Muscle of back (tissue), 11 donors: ENCODE measurements around the gene SNX20. TPM values are rescaled to one million over a fixed set of nuclear protein-coding genes. Genes with fewer than 3 reads are reported as not detected.
A peak's percentile ranks its signal among the peaks of the same experiment; 100 is the strongest.

Experiments used
- DNase-seq, 3 donors: peaks; one replicate each; pipeline versions ENCODE4 v3.0.0 to v3.0.0-alpha.2; 2013
- polyA plus RNA-seq, 10 donors: library from polyadenylated mRNA; unstranded; fragments of 120-200 nt; gene quantifications; one replicate each; pipeline ENCODE4 v1.2.1, GENCODE V29; 2013; ENCODE audit not compliant: insufficient read length in 10 of 10

SNX20 gene
- polyA plus RNA-seq, 10 donors: 0.88 to 2.9 (median 1.1) TPM

DNA sequence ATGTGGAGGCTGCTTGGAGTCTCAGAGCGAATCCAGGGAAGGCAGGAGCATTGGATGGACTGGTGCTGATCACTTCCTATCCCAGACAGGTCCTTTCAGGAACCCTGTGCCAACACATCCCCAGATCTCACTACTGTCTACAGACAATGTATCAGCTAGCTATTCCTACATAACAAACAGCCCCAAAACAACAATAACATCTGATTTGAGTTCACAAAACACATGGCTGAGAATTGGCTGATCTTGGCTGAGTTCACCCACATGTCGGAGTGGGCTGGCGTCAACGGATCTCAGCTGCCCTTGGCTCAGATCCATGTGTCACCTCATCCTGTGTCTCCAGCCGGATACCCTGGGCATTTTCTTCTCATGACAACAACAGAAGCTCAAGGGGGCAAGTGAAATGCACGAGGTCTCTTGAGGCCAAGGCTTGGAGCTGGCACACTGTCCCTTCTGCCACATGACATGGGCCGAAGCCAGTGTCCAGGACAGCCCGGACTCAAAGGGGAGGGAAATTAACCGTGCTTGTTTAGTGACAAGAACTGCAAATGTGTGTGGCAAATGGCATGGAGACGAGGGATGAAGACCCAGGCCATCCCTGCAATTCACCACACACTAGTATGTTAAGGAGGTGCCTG lies 18.7 kb downstream of the SNX20 start:
- no peak for DNase-seq

- no peak for DNase-seq
Measured at GRCh38 chr16:50659806-50660205, 21.3 kb downstream of the SNX20 start.

- DNase-seq: peak in 1 of 3 donors; percentile 31
Measured at GRCh38 chr16:50657241-50657640, 23.9 kb downstream of the SNX20 start.

DNA sequence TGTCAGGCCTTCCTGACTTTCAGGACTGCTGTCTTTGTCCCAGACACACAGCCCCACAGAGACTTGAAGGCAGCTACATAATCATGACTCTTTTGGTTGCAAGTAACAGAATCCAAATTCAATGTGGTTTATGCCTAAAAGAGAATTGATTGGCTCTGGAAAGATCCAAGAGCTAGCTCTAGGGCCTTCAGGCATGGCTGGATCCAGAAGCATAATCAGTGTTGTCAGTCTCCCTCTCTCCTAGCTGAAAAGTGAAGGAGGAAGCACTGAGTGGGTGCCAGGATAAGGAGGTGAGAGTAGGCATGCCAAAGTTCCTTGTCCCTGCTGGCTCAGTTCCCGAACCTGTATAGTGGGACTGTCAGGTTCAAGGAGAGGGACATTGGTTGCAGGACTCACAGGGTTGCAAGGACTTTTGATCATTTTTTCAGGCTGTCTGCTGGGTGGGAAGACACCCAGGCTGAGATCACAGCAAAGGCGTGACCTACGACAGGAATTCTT lies 25.5 kb downstream of the SNX20 start:
- no peak for DNase-seq

GRCh38 chr16:50653633-50654519 lies 27.2 kb downstream of the SNX20 start:
- DNase-seq: no peak

DNA sequence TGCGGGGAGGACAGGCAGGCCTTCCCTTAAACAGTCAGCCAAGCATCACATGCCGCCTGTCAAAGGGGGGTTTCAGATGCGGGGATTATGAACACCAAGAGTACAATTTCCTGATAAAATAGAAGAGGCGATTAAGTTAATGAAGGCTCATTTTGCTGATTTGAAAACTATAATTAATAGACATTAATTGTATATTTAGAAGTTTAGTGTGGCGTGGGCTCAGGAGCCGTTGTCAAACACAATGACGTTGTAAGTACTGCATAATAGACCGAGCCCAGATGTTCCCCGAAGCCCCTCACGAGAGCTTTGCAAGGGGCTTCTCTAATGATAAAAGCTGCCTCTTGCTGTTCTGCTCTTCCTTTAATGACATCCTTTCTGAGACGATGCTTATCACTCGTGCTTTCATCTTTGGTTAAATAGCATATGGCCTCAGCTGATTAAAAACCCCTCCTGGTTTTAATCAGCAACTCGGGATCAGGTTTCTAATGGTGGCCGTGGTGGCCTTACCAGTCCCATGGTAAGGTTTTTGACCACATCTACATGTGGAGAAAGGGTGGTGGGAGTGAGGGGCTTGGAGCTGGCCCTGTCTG lies 28.2 kb downstream of the SNX20 start:
- no peak for DNase-seq

GRCh38 chr16:50651835-50652438 lies 29.2 kb downstream of the SNX20 start:
- no peak for DNase-seq

DNA sequence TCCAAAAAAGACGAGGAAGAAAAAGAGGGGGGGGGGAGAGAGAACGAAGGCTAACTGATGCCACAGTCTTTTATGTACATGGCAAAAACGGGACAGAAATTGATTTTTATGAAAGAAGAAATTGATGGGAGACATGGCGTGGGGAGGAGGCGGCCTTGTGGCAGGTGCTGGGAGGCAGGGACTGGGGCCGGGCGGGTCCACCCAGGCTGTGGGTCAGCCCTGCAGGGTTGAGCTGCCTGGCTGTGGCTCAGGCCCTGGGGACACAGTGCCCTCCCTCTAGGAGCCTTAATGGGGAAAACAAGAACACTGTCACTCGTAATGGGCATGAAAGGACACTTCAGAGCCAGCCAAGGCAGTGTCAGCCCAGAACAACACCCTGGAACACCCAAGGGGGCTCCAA lies 34.8 kb downstream of the SNX20 start:
- DNase-seq: no peak

GRCh38 chr16:50645563-50646220 lies 35.4 kb downstream of the SNX20 start:
- DNase-seq: peak in 1 of 3 donors; percentile 55

DNA sequence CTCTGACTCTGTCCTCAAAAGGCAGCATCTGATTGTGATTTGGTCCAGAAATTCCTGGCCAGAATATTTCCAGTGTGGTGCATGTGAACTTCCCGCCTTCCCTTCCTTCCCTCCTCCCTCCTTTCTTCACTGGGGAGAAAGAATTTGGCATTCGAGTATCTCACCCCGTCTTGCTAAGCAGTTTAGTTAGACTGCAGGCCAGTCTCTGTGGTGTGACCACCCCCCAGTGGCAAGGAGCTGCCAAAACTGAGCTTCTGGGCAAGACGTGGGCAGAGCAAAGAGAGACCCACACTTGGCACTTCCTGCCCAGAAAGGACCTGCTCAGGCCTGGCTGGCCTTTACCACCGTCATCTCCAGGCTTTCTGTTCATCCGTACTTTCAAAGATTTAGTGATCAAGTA lies 36.4 kb downstream of the SNX20 start:
- DNase-seq: peak; percentile 23 to 65 (median 42)

DNA sequence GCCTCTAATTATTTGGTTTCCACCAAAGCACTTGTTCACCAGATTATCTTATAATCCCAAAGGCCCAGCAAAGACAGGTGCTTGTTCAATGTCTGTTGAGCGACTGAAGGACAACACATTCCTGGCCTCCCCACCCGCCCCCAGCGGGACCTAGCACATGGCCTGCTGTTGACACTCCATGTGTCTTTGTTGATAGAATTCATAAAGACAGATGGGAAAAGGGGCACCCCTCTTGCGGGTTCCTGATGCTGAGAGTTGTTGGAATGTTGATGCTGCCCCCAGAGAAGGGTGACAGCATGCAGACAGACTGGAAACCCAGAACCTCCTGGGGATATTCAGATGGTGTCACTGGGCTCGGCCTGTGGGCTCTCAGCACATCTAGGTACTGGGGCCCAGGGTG lies 36.9 kb downstream of the SNX20 start:
- DNase-seq: no peak

- DNase-seq: no peak
Measured at GRCh38 chr16:50643192-50643591, 37.9 kb downstream of the SNX20 start.

DNA sequence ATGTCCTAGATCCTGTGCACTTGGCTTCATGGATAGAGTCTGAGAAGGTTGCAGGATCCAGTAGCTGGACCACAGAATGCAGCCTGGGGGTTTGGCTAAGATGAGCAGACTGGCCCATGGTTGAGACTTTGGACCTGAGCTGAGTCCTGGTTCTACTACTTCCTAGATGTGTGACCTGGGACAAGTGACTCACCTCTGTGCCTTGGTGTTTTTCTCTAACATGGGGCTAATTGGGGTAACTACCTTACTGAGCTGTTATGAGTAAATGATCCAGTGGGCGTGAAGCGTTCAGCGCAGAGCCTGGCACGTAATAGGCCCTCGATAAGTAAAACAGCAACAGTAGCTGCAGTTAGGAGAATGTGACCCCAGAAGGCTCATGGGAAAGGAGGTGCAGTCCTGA lies 38.8 kb downstream of the SNX20 start:
- no peak for DNase-seq

GRCh38 chr16:50641818-50642187 lies 39.3 kb downstream of the SNX20 start:
- DNase-seq: no peak

DNA sequence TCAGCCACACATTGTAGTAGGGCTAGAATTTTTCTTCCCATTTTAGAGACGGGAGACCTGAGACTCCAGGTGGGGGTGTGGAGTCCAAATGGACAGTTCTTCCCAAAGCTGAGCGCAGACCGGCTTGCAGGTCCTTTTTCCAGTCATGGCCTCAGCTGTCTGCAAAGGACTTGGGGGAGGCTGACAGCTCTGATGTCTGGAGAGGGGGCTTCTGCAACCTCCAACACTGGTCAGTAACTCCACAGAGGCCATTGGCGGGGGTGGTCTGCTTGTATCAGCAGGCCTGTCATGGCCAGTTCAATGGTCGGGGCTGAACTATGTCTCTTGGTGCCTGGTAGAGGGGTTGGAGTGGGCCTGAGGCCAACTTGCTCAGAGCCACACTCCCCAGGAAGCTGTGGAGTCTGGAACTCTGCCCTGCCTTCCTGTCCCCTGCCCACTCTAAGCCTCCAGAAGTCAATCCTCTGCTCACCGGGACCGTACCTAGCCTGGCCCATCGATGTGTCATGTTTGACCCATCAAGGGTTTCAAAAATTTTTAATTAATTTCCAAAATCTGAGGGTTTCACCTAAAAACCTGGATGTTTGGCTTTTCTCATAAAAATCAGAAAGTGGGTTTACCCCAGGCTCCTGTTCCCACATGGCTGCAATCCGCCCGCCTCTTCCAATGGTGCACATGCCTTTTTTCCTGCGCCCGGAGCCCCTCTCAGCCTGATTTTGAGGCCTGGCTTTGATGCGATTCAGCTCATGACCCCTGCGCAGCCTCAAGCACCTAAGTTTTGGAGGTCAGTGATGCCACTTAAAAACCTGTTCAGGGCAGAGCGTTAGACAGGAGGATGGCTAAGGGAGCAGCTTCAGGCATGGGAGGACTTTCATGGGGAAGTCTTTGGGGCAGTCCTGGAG lies 39.9 kb downstream of the SNX20 start:
- no peak for DNase-seq

DNA sequence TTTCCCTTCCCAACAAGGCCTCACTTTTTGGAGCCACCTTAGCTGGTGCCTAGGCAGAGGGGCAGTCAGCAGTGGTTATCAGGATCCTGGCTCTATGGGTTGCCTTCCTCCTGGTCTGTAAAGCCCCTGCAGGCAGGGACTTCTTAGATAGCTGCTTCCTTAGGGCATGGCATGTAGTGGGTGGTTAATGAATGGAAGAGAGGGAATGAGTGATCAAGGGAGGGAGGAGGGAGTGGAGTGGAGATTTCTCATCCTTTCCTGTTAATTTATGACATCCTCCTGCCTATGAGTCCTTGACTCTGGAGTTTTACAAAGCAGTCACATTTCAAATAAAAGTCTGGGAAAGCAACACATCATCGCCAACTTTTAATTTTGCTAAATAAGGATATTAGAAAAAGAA lies 40.7 kb downstream of the SNX20 start:
- DNase-seq: no peak

GRCh38 chr16:50638816-50639670 lies 42.1 kb downstream of the SNX20 start:
- DNase-seq: no peak

GRCh38 chr16:50637716-50638602 lies 43.2 kb downstream of the SNX20 start:
- no peak for DNase-seq
